Gastrocnemius medialis (tissue), 4 donors: ENCODE results near the gene PPP6C. TPM values are rescaled to one million over a fixed set of nuclear protein-coding genes. Genes with fewer than 3 reads are reported as not detected.

Source experiments
- ATAC-seq, 2 donors: fragments of 150-250 bp; one replicate each; pipeline ENCODE4 v1.9.1; 2016
- DNase-seq, 2 donors: peaks; one replicate each; pipeline ENCODE4 v3.0.0-alpha.2; 2019
- H3K27ac ChIP-seq, 4 donors: fragments of 200-600 bp; sonication (generic); 1 replicate in 1 of 4; 2 replicates in 3 of 4; pipeline ENCODE4 v1.5.1; 2016 to 2018; ENCODE audit warnings: mild to moderate bottlenecking in 2 of 4, moderate library complexity in 1 of 4
- H3K27me3 ChIP-seq, 3 donors: fragments of 200-600 bp; sonication (generic) in 2 of 3; 1 replicate in 1 of 3; 2 replicates in 2 of 3; pipeline versions ENCODE4 v1.5.1 to v1.6.0; 2016 to 2019; ENCODE audit warnings: mild to moderate bottlenecking in 1 of 3, moderate library complexity in 1 of 3
- H3K36me3 ChIP-seq, 2 donors: fragments of 200-600 bp; sonication (generic) in 1 of 2; one replicate each; pipeline ENCODE4 v1.5.1; 2017 to 2018
- H3K4me1 ChIP-seq, 2 donors: fragments of 200-600 bp; sonication (generic) in 1 of 2; one replicate each; pipeline ENCODE4 v1.5.1; 2016 to 2017; ENCODE audit warnings: mild to moderate bottlenecking in 2 of 2
- H3K4me3 ChIP-seq, 4 donors: fragments of 200-600 bp; sonication (generic) in 3 of 4; 1 replicate in 1 of 4; 2 replicates in 3 of 4; pipeline ENCODE4 v1.5.1; 2016 to 2019; ENCODE audit warnings: mild to moderate bottlenecking in 2 of 4
- H3K9me3 ChIP-seq, 3 donors: fragments of 200-600 bp; sonication (generic) in 2 of 3; 1 replicate in 1 of 3; 2 replicates in 2 of 3; pipeline ENCODE4 v1.5.1; 2016 to 2019
- POLR2A ChIP-seq, 2 donors: fragments of 450-650 bp; IDR thresholded peaks; one replicate each; pipeline ENCODE4 v1.6.1; 2017; ENCODE audit warnings: antibody characterized with exemption in 2 of 2, mild to moderate bottlenecking in 2 of 2, moderate library complexity in 2 of 2
- in situ Hi-C, 4 donors: fragments of 200-750 bp; cut with MboI; loops; one replicate each; pipeline versions ENCODE4 v1.15.0 to v1.8.0; 2017; ENCODE audit warnings: low sequenced_read_pairs in 4 of 4
- intact Hi-C: fragments of 100-400 bp; cut with DNase I; formaldehyde crosslinking; loops from one replicate; pipeline ENCODE4 v1.15.1; 2023; ENCODE audit warnings: low total_unique reads
- total RNA-seq, 4 donors: library from RNA; depleted of rRNA; stranded (reverse); fragments of >200 nt; gene quantifications; one replicate each; pipeline versions ENCODE4 v1.1.0 to v1.2.3, GENCODE V29; 2016
- TF ChIP-seq, protein P1 (sequence below), 5 experiments: fragments of 450-650 bp in 3 of 5; fragments of 200-600 bp in 2 of 5; sonication (generic) in 2 of 5; IDR thresholded peaks in 4 of 5; conservative IDR thresholded peaks in 1 of 5; 1 replicate in 4 of 5; 2 replicates in 1 of 5; pipeline ENCODE4 v1.5.1; 2016 to 2019; ENCODE audit warnings: antibody characterized with exemption in 5 of 5, mild to moderate bottlenecking in 3 of 5, moderate library complexity in 3 of 5

Gene PPP6C
- total RNA-seq, 4 donors from 2014 or later, result 49.4 to 80.6 (median 73.6) TPM

DNA sequence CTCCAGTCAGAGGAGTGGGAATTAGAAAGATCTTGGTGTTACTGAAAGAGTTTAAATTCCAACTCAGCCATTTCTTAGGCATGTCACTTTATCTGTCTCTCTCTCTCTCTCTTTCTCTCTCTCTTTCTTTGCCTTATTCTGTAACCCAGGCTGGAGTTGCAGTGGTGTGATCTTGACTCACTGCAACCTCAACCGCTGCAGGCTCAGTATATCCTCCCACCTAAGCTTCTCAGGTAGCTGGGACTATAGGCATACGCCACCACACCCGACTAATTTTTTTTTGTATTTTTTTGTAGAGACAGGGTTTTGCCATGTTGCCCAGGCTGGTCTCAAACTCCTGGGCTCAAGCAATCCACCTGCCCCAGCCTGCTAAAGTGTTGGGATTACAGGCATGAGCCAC, 29.0 kb upstream of the PPP6C start:
- in situ Hi-C loops (no loop called here), intact Hi-C loops (no loop called here)
- Histone ChIP-seq H3K9me3 (no peaks in the 10 kb centered on the region), H3K36me3 (peaks cover 0 to 22% of the 10 kb centered on the region in 2 donors), H3K27ac (no peak overlapping the region), H3K4me3 (no peak overlapping the region), H3K27me3 (no peaks in the 10 kb centered on the region), H3K4me1 (no peaks in the 10 kb centered on the region)
- TF ChIP-seq POLR2A (IDR thresholded peaks at IDR 0.05), result no peak
- TF ChIP-seq, protein P1, sequence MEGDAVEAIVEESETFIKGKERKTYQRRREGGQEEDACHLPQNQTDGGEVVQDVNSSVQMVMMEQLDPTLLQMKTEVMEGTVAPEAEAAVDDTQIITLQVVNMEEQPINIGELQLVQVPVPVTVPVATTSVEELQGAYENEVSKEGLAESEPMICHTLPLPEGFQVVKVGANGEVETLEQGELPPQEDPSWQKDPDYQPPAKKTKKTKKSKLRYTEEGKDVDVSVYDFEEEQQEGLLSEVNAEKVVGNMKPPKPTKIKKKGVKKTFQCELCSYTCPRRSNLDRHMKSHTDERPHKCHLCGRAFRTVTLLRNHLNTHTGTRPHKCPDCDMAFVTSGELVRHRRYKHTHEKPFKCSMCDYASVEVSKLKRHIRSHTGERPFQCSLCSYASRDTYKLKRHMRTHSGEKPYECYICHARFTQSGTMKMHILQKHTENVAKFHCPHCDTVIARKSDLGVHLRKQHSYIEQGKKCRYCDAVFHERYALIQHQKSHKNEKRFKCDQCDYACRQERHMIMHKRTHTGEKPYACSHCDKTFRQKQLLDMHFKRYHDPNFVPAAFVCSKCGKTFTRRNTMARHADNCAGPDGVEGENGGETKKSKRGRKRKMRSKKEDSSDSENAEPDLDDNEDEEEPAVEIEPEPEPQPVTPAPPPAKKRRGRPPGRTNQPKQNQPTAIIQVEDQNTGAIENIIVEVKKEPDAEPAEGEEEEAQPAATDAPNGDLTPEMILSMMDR (IDR thresholded peaks at IDR 0.05 in 4 of 5, conservative IDR thresholded peaks at IDR 0.05 in 1 of 5), result no peak
- DNase-seq, result no peak
- no peak for ATAC-seq

DNA sequence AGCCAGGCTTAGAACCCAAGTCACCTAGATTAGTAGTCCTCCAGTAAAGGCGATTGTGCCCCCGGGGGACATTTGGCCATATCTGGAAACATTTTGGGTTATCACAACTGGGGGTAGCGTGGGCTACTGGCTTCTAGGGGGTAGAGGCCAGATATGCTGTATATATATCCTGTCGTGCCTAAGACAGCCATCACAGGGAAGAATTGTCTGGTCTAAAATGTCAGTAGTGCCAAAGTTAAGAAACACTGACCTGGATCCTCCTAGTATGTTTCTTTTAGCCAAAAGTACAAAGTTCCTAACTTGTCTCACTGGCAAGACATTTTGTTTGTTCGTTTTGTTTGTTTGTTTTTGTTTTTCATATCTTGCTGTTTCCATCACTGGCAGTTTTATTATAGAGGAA, 24.6 kb upstream of the PPP6C start:
- H3K36me3 ChIP-seq, result peaks cover 0 to 33% of the 10 kb centered on the region in 2 donors
- H3K4me1 ChIP-seq, result no peaks in the 10 kb centered on the region
- no peak for ATAC-seq
- no peak for DNase-seq
- intact Hi-C loops (no loop called here), in situ Hi-C loops (no loop called here)
- no peak for TF ChIP-seq POLR2A (IDR thresholded peaks at IDR 0.05)
- TF ChIP-seq, protein P1 (IDR thresholded peaks at IDR 0.05 in 4 of 5, conservative IDR thresholded peaks at IDR 0.05 in 1 of 5), result no peak
- no peaks in the 10 kb centered on the region for H3K27me3 ChIP-seq
- no peak overlapping the region for H3K4me3 ChIP-seq
- no peak overlapping the region for H3K27ac ChIP-seq
- no peaks in the 10 kb centered on the region for H3K9me3 ChIP-seq

DNA sequence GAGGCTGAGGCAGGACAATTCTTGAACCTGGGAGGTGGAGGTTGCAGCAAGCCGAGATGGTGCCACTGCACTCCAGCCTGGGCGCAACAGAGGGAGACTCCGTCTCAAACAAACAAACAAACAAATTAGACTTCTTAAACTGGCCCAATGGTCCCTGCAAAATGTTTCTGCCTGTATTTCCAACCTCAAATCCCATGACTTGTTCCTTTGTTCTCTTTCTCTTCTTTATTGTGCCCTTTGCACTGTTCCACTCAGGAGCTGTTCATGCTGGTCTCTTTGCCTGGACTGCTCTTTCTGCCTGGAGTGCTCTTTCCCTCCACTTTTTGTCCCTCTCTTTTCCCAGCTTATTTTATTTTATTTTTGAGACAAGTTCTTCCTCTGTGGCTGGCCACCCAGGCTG, 14.9 kb upstream of the PPP6C start:
- Histone ChIP-seq H3K27ac (no peak overlapping the region), H3K4me3 (no peak overlapping the region), H3K27me3 (no peaks in the 10 kb centered on the region), H3K36me3 (peaks cover 0 to 54% of the 10 kb centered on the region in 2 donors), H3K4me1 (peaks cover under 1 to 7% of the 10 kb centered on the region in 2 donors), H3K9me3 (no peaks in the 10 kb centered on the region)
- no peak for ATAC-seq
- TF ChIP-seq POLR2A (IDR thresholded peaks at IDR 0.05), result no peak
- TF ChIP-seq, protein P1 (IDR thresholded peaks at IDR 0.05 in 4 of 5, conservative IDR thresholded peaks at IDR 0.05 in 1 of 5), result no peak
- intact Hi-C loops, result loop anchor here (5.0 kb wide), 1 partner anchor 262 kb away; the partner anchor contains the start of gene GOLGA1
- no peak for DNase-seq
- in situ Hi-C loops, result no loop called here

DNA sequence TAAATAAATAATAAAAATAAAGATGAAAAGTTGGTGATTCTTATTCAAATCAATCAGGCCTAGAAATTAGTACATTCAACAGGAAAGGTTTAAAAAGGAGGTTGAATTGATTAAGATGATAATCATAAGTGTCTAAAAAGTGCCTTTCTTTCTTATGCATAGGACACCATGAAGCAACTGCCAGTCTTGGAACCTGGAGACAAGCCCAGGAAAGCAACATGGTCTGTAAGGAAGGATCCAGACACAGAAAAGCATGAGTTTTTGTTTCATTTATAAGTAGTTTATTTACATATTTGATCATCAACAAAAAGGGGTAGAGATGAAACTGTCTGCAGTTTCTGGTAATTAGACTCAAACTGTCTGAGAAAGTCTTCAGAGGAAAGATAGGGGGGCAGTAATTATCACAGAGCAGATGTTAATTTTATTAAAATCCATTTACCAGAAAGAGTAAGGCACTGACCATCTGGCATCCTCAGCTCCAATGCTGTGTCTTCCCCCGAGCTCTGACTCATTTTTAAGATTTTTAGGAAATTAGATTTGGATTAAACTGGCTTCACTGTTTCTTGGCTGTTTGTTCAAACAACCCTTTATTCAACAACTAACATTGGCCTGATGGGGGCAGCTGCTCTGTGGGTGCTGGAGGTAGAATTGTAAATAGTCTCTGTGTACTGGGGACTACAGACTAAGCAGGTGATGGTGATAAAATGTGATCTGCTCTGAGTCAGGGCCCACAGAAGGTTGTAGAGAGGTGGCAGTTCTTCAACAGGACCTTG, 13.4 kb upstream of the PPP6C start:
- Histone ChIP-seq H3K27ac (no peak overlapping the region), H3K4me3 (no peak overlapping the region), H3K9me3 (no peaks in the 10 kb centered on the region), H3K36me3 (peaks cover 0 to 40% of the 10 kb centered on the region in 2 donors), H3K27me3 (no peaks in the 10 kb centered on the region), H3K4me1 (peaks cover 3 to 8% of the 10 kb centered on the region in 2 donors)
- intact Hi-C loops (loop anchor here (5.0 kb wide), 1 partner anchor 261 kb away; the partner anchor contains the start of gene GOLGA1), in situ Hi-C loops (no loop called here)
- DNase-seq (no peak), ATAC-seq (no peak)
- TF ChIP-seq, protein P1 (IDR thresholded peaks at IDR 0.05 in 4 of 5, conservative IDR thresholded peaks at IDR 0.05 in 1 of 5), result no peak
- TF ChIP-seq POLR2A (IDR thresholded peaks at IDR 0.05), result no peak
